ENCODE results near the gene ENTHD1. TPM values are rescaled to one million over a fixed set of nuclear protein-coding genes. Genes with fewer than 3 reads are reported as not detected.

The ENTHD1 gene
- polyA plus RNA-seq, 1 experiment: not detected

- CTCF ChIA-PET: no interaction called here
- no peak for DNase-seq (ENCODE audit: low read depth, low spot score)
- POLR2A ChIA-PET: no interaction called here
- no peak for TF ChIP-seq CTCF (IDR thresholded peaks at IDR 0.05; ENCODE audit: low read depth, low read length)
- Histone ChIP-seq H3K27me3 (ENCODE audit: control insufficient read depth, insufficient read depth, low read length) (peaks cover 50% of the 10 kb centered on the region), H3K27ac (ENCODE audit: low read depth, low read length) (no peak overlapping the region), H3K4me3 (ENCODE audit: low read depth, low read length) (no peak overlapping the region), H3K9me3 (ENCODE audit: control insufficient read depth, insufficient read depth, low read length) (no peaks in the 10 kb centered on the region; the same call in 1 of the 2 replicates)
These were observed 177.6 kb downstream of the ENTHD1 start for GRCh38 chr22:39715778-39716495.

GRCh38 chr22:39714321-39714720 lies 179.2 kb downstream of the ENTHD1 start:
- POLR2A ChIA-PET: no interaction called here
- Histone ChIP-seq H3K27ac (ENCODE audit: low read depth, low read length) (no peak overlapping the region), H3K27me3 (ENCODE audit: control insufficient read depth, insufficient read depth, low read length) (peaks cover 55% of the 10 kb centered on the region), H3K4me3 (ENCODE audit: low read depth, low read length) (no peak overlapping the region), H3K9me3 (ENCODE audit: control insufficient read depth, insufficient read depth, low read length) (no peaks in the 10 kb centered on the region; the same call in 1 of the 2 replicates)
- DNase-seq (ENCODE audit: low read depth, low spot score): no peak
- CTCF ChIA-PET: no interaction called here
- TF ChIP-seq CTCF (IDR thresholded peaks at IDR 0.05; ENCODE audit: low read depth, low read length): no peak

- DNase-seq (ENCODE audit: low read depth, low spot score): no peak
- TF ChIP-seq CTCF (IDR thresholded peaks at IDR 0.05; ENCODE audit: low read depth, low read length): no peak
- Histone ChIP-seq H3K9me3 (ENCODE audit: control insufficient read depth, insufficient read depth, low read length) (no peaks in the 10 kb centered on the region; the same call in 1 of the 2 replicates), H3K27ac (ENCODE audit: low read depth, low read length) (no peak overlapping the region), H3K4me3 (ENCODE audit: low read depth, low read length) (no peak overlapping the region), H3K27me3 (ENCODE audit: control insufficient read depth, insufficient read depth, low read length) (peaks cover 58% of the 10 kb centered on the region)
- CTCF ChIA-PET: interaction anchor here (1.0 kb wide), 1 partner anchor 179 kb away, joined by 3 read pairs; no protein-coding TSS in a partner anchor
- POLR2A ChIA-PET: no interaction called here
These were observed 179.7 kb downstream of the ENTHD1 start for GRCh38 chr22:39713799-39714290.

GRCh38 chr22:39712751-39713525 lies 180.6 kb downstream of the ENTHD1 start:
- CTCF ChIA-PET: interaction anchor here (1.0 kb wide), 1 partner anchor 179 kb away, joined by 3 read pairs; no protein-coding TSS in a partner anchor
- no peak for DNase-seq (ENCODE audit: low read depth, low spot score)
- H3K4me3 ChIP-seq (ENCODE audit: low read depth, low read length): no peak overlapping the region
- TF ChIP-seq CTCF (IDR thresholded peaks at IDR 0.05; ENCODE audit: low read depth, low read length): no peak
- H3K9me3 ChIP-seq (ENCODE audit: control insufficient read depth, insufficient read depth, low read length): no peaks in the 10 kb centered on the region; the same call in 1 of the 2 replicates
- no peak overlapping the region for H3K27ac ChIP-seq (ENCODE audit: low read depth, low read length)
- H3K27me3 ChIP-seq (ENCODE audit: control insufficient read depth, insufficient read depth, low read length): peaks cover 54% of the 10 kb centered on the region
- POLR2A ChIA-PET: no interaction called here

GRCh38 chr22:39712081-39712480 lies 181.5 kb downstream of the ENTHD1 start:
- Histone ChIP-seq H3K9me3 (ENCODE audit: control insufficient read depth, insufficient read depth, low read length) (no peaks in the 10 kb centered on the region; the same call in 1 of the 2 replicates), H3K27me3 (ENCODE audit: control insufficient read depth, insufficient read depth, low read length) (peaks cover 56% of the 10 kb centered on the region), H3K27ac (ENCODE audit: low read depth, low read length) (no peak overlapping the region), H3K4me3 (ENCODE audit: low read depth, low read length) (no peak overlapping the region)
- no peak for DNase-seq (ENCODE audit: low read depth, low spot score)
- ChIA-PET CTCF (no interaction called here), POLR2A (no interaction called here)
- no peak for TF ChIP-seq CTCF (IDR thresholded peaks at IDR 0.05; ENCODE audit: low read depth, low read length)

All from AG04450 (cell line).